ENCODE data around the gene DSP.

Gene DSP

GRCh38 chr6:7594579-7595125 lies 53.2 kb downstream of the DSP start:
- DNase-seq: no peak

GRCh38 chr6:7604003-7604402 lies 62.5 kb downstream of the DSP start:
- no peak for DNase-seq

GRCh38 chr6:7604506-7604905 lies 63.0 kb downstream of the DSP start:
- no peak for DNase-seq

- peak; percentile 50 for DNase-seq
Measured at GRCh38 chr6:7615611-7616383, 74.3 kb downstream of the DSP start.

GRCh38 chr6:7617801-7618764 lies 76.6 kb downstream of the DSP start:
- DNase-seq: no peak

- DNase-seq: no peak
Measured at GRCh38 chr6:7621761-7622160, 80.3 kb downstream of the DSP start.

- DNase-seq: no peak
Measured at GRCh38 chr6:7624796-7625710, 83.6 kb downstream of the DSP start.

- DNase-seq: no peak
Measured at GRCh38 chr6:7628479-7628878, 87.0 kb downstream of the DSP start.

- DNase-seq: no peak
Measured at GRCh38 chr6:7628909-7629308, 87.4 kb downstream of the DSP start.

GRCh38 chr6:7629321-7629720 lies 87.8 kb downstream of the DSP start:
- DNase-seq: no peak

- no peak for DNase-seq
Measured at GRCh38 chr6:7630792-7631191, 89.3 kb downstream of the DSP start.

GRCh38 chr6:7631466-7631865 lies 90.0 kb downstream of the DSP start:
- no peak for DNase-seq

- no peak for DNase-seq
Measured at GRCh38 chr6:7632501-7633290, 91.2 kb downstream of the DSP start.

- no peak for DNase-seq
Measured at GRCh38 chr6:7633361-7633760, 91.9 kb downstream of the DSP start.

GRCh38 chr6:7636151-7636550 lies 94.7 kb downstream of the DSP start:
- no peak for DNase-seq

Measured in NCI-H510A treated with DMSO at 0.1 percent for 48 hours (cell line).